Measurements from ENCODE around the gene ADPRHL1.

- TF ChIP-seq CTCF (IDR thresholded peaks at IDR 0.05; ENCODE audit: low read length) (no peak), EZH2 (optimal IDR thresholded peaks at IDR 0.05; ENCODE audit: low read depth, low read length) (no peak), EZH2phosphoT487 (IDR thresholded peaks at IDR 0.05; ENCODE audit: low read length) (no peak)
These were observed 3.5 kb downstream of the ADPRHL1 start for GRCh38 chr13:113449693-113450347.

All from MM.1S (cell line).